HG03521 (cell line): ENCODE data around the gene LSM5.
"Not testable (repeated sequence)": the region's sequence is repeated elsewhere in the genome, so short reads cannot be mapped to it uniquely, and the experiment has no call there.

Experiments used
- ATAC-seq: cut with Tn5 transposase; IDR thresholded peaks from one replicate; pipeline ENCODE4 v1.9.1; 2021; ENCODE audit warnings: mild to moderate bottlenecking, moderate library complexity; ENCODE audit not compliant: unreplicated experiment

Gene LSM5

DNA sequence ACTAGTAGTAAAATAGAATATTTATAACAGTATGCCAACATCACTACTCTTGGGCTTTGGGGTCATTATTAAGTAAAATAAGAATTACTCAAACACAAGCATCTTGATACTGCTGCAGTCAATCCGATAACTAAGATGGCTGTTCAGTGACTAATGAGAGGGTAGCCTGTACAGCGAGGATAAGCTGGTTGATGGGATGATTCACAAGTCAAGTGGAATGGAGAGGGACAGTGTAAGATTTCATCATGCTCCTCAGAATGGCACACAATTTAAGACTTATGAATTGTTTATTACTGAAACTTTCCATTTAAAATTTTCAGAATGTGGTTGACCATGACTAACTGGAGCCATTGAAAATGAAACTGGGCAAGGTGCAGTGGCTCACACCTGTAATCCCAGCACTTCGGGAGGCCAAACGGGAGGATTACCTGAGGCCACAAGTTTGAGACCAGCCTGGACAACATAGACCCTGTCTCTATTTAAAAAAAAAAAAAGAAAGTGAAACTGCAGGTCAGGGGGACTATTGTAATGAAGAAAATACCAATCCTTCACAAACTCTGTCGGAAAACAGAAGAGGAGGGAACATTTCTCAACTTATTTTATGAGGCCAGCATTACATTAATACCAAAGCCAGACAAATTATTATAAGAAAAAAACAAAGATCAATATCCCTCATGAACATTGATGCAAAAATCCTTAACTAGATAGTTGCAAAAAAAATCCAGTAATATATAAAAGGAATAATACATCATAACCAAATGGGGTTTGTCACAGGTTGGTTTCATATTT is 16.3 kb upstream of the LSM5 start:
- ATAC-seq: peak; percentile 51

DNA sequence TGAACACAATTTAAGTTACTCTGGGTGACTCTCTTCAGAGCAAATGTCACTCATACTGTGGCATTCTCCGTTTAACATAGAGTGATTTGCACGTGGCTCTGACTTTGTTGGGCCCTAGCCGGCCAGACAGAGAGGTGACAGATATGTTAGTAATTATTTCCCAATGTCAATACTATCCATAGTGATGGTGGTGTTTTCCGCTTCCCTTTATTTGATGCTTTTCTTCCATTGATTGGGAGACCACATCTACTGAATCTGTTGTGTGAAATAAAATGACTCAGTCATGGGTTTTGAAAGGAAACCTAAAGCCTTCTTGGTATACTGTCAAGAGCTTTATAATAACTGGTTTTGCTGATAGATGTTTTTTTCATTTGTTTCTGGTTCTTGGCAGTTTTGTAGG is 12.5 kb upstream of the LSM5 start:
- ATAC-seq: no peak

DNA sequence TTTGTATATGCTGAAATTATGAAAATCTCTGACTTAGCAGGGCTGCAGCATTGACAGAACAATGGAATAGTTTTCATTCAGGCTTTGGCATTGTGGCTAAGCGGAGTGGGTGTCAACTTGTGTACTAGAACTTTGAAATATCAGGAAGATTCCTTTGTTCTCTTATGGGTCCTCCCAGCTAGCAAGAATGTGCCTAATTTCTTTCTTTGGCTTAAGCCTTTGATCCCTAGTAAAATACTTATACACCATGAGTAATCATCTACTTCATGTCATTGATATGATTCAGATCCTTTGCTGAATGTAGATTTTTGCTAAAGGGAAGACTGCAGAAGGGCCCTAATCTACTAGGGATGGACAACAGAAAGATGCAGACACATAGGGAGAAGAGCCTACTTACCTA is 11.3 kb upstream of the LSM5 start:
- no peak for ATAC-seq

DNA sequence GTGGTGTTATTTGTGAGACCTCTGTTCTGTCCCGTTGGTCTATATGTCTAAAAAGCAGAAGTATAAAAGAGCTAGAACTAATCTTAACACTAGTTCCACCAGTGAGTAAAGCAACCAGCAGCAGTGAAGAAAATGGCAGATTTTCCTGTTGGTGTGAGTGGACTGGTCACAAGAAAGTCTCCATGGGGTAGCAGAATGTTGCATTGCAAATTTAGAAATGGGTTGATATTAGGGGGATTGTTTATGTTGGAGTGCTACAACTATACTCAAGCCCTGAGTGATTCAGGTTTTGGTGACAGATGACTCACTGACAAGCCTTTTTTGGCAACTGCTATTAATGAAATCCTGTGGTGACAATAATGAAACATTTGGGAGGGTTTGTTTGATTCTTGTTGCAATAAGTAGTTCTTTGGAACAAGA is 10.8 kb upstream of the LSM5 start:
- ATAC-seq: peak; percentile 72

DNA sequence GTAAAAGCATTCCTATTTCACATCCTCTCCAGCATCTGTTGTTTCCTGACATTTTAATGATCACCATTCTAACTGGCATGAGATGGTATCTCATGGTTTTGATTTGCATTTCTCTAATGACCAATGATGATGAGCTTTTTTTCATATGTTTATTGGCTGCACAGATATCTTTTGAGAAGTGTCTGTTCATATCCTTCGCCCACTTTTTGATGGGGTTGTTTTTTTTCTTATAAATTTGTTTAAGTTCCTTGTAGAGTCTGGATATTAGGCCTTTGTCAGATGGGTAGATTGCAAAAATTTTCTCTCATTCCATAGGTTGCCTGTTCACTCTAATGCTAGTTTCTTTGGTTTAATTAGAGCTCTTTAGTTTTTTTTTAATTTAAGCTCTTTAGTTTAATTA is 10.0 kb upstream of the LSM5 start:
- ATAC-seq: not testable (repeated sequence)

DNA sequence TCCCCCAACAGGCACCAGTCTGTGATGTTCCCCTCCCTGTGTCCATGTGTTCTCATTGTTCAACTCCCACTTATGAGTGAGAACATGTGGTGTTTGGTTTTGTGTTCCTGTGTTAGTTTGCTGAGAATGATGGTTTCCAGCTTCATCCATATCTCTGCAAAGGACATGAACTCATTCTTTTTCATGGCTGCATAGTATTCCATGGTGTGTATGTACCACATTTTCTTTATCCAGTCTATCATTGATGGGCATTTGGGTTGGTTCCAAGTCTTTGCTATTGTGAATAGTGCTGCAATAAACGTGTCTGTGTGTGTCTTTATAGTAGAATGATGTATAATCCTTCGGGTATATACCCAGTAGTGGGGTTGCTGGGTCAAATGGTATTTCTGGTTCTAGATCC is 9.6 kb upstream of the LSM5 start:
- ATAC-seq: not testable (repeated sequence)

DNA sequence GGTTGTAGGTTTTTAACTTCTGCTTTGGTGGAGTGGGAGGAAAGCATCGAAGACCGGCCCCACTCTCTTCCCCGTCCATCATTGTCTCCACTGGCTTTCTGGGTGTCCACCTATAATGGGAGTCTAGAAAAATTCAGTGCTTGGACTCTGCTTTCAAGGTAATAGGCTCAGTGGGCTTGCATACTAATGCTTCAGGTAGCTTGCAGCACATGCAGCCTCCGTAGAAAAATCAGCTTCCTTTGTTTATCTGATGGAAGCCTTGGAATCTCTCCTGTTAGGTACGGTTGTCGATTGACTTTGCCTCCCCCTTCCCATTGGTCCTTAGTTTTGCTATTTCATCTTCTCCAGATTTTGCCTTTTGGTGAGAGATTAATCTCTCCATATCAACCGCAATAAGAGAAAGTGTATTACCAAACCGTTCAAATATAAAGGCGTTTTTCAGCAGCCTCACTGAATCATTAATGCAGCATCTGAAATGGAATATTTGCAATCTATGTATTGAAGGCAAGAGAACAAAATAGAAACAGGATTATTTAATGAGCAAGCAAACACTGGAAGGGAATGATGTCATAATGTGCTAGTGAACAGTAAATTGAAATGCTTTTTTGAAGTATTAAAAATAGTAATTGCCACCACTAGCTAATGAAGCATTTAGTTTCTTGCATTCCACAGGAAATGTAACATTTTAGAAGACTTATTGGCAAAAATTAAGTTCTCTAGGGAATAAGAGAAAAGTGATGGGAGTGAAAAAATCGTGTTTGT is 6.1 kb upstream of the LSM5 start:
- no peak for ATAC-seq

DNA sequence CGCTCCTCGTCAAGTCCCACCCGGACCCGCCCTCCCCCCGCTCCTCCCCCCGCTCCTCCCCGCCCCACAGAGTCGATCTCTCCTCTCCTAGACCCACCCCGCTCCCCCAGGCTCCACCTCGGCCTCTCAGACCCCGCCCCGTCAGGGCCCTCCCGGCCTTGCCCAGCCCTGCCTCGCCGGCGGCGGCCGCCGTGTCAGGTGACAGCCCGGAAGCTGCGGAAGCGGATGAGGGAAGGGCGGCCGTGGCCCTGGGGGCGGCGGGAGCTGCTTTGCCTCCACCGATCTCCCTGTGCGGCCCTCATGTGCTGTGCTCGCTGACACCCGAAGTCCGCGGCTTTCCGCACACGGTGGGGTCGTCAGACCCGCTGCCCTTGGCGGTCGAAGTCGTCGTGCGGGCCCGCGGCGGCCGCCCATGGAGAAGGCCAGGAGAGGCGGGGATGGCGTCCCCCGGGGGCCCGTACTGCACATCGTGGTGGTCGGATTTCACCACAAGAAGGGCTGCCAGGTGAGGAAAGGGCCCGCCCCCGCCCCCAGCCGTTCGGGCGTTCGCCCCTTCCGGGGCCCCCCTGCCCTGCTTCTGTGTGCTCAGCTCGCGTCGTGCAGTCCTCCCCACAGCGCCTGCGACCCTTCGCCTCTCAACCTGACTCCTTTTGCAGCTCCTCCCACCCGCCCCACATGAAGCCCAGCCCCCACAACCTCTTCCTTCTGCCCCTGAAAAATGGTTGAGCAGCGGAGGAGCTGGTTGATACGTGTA is 5.3 kb upstream of the LSM5 start, which contains the start of gene AVL9:
TSS of gene AVL9 (plus strand) at position 192 of the 754 bp plus-strand sequence. CDS start at position 413, 221 bp downstream.
- ATAC-seq: peak; percentile 98

DNA sequence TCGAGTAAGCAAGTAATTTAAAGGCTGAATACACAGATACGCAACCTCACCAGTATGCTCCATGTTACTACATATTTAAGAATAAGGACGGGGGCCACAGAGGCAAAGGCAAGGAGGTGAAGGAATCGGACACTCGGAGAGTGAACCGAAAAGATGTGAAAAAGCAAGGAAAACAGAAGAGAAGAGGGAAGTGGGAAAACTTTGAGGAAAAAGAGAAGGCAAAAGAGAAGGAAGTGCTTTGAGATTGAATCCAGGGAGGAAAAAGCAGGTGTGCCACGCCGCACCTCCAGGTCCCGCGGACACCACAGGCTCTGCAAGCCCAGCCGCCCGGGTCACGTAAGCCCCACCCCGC is 4.7 kb upstream of the LSM5 start:
- no peak for ATAC-seq

DNA sequence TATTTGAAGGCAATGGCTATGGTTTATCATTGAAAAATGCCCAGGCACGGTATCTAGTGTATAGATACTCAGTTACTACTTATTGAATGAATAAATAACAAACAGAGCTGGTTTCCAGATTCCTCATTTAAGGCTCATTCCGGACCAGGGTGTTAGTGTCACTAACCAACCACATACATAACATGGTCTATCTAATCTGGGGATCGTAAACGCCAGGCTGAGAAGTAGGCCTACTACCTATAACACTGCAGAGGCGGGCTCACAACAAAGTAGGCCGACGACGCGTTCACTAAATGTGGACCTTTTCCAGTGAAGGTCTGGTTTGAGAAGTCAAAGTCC is 423 bp downstream of the LSM5 start:
- peak; percentile 8 for ATAC-seq

DNA sequence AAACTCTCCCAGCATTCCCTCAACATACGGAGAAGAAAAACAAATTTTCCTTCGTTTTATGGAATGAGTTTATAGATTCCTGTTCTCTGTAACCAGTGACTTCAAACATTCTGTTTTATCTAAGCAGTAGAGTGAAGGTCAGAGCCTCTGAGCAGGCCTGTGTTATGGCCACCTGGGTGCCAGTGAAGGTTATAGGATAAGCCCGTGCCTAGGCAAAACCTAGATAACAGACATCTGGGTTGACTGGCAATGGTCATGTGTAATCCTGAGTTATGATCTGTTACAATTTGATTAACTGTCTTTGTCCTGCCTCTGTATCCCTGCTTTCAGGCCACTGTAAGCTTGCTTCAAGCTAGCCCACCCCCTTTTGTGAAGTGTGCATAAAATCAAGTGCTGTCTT is 8.3 kb downstream of the LSM5 start:
- ATAC-seq: no peak

DNA sequence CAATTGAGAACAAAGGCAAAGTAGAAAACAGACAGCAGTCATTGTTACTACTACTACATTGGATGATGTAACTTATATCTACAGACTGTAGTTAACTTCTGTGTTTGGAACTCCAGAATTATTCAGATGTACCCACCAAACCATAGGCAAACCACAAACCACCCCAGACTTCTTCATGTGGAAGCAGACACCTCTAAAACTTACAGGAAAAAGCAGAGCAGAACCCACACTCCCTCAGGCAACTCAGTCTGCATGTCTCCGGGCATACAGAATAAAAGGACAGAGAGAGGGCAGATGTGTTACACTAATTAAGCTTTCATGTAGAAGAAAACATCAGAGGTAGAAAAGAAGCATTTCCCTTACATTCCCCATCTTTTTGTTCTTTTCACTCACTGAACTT is 9.0 kb downstream of the LSM5 start:
- no peak for ATAC-seq

DNA sequence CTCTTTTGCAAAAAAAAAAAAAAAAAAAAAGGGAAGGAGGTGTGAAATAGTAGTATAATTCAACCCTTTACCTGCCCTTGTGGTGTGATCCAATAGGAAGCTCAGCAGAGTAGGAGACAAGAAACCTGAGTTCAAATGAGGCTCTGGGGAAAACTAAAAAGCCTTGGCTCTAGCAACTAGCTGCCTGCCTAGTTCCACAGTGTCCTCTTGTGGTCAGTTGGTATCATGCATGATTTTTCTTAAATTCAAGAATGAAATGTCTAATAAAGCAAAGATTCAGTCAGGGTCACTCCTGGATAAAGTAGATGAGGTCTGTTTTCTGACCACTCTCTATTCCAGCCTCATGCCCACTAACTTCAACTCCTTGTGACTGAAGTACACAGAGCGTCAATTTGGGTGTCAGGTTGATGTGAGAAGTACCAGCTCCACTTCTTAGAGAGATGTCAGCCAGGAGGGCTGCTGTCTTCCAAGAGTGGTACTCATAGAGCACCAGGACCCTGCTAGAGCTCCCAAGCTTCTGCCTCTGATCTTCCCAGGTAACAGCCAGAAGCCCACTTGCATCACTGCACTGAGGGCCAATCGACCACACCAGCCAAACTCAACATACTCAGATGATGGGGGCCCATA is 10.5 kb downstream of the LSM5 start:
- no peak for ATAC-seq

DNA sequence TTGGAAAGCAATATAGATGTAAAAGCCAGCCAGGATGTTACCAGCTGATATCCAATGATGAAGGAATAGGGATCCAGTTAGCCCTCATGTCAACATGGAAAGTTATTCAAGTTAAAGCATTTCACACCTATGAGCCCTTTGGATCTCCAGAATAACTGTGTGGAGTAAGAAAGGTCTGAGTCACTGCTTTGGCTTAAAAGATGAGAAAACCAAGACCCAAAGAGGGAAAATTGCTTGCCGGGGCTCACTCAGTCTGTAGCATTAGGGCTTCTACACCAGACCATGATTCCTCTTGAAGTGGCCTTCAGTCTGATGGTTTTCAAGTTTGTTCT is 12.6 kb downstream of the LSM5 start:
- no peak for ATAC-seq

DNA sequence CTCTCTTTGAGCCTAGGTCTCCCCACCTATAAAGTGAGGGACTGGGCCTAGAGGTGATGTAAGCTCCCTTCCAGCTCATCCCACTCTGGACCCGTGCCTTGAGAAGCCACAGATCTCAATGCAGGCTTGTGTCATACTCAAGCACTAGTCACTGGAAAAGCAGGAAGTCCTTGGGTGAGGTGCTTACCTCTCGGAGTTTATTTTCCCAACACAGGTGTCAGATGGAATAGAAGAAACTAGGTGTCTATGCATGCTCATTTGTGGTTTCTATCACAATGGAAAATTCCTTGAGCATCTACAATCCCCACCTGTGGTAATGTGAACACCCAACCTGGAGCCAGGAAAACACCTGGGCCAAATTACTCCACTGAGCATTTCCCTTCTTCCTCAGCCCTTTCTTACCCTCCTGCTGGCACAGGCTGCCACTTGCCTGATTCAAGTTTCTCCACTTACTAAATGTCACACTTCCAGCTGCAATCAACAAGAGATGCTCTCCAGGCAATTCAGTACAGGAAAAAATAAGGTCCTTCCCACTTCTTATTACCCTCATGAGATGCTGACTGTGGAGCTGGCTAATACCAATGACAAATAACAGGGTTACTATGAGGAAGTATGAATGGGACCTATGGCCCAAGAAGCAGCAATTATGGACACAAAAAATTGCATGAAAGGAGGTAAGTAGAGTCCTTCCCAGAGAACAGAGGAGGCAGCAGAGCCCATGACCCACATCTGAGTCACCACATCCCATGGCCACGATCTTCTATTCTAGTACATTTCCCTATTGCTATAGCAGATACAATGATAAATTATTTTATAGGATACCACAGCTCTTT is 13.1 kb downstream of the LSM5 start:
- no peak for ATAC-seq

DNA sequence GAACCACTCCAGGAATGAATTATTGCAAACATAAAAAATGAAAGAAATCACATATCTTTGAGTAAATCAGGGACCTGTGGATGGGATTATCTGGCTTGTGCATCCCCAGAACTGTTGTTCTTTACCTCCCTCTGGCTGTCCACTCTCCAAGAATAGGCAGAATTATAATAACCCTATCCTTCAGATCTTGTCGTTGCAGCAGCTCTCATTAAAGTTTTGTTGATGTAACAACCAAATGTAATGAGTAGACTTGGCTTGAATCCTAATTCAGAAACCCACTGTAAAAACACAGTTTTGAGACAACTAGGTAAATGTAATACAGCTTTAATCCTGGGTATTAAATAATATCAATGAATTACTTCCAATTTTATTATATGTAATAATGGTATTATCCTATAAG is 16.2 kb downstream of the LSM5 start:
- ATAC-seq: no peak

DNA sequence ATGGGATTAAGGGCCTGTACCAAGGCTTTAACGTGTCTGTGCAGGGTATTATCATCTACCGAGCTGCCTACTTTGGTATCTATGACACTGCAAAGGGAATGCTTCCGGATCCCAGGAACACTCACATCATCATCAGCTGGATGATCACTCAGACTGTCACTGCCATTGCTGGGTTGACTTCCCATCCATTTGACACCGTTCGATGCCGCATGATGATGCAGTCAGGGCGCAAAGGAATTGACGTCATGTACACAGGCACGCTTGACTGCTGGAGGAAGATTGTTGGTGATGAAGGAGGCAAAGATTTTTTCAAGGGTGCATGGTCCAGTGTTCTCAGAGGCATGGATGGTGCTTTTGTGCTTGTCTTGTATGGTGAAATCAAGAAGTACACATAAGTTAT is 18.2 kb downstream of the LSM5 start:
- no peak for ATAC-seq

DNA sequence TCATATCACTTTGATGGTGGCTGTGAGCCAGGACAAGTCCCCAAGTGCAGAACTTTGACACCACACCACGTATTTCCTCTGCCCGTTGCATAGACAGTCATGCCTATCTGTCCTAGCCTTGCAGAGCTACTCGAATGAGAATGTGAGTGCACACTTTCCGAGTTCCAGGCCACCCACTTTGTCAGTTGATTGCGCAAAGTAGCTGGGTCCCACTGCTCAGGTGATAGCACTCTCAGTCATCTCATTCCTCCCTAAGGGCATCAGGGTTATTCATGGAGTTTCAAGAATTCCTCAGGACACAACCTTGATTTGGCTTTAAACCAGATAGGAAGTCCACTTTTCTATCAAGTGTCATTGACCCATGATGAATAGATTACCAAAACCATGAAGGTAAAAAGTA is 19.3 kb downstream of the LSM5 start:
- ATAC-seq: no peak

DNA sequence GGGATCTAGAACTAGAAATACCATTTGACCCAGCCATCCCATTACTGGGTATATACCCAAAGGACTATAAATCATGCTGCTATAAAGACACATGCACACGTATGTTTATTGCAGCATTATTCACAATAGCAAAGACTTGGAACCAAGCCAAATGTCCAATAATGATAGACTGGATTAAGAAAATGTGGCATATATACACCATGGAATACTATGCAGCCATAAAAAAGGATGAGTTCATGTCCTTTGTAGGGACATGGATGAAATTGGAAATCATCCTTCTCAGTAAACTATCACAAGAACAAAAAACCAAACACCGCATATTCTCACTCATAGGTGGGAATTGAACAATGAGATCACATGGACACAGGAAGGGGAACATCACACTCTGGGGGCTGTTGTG is 20.2 kb downstream of the LSM5 start:
- ATAC-seq: not testable (repeated sequence)

DNA sequence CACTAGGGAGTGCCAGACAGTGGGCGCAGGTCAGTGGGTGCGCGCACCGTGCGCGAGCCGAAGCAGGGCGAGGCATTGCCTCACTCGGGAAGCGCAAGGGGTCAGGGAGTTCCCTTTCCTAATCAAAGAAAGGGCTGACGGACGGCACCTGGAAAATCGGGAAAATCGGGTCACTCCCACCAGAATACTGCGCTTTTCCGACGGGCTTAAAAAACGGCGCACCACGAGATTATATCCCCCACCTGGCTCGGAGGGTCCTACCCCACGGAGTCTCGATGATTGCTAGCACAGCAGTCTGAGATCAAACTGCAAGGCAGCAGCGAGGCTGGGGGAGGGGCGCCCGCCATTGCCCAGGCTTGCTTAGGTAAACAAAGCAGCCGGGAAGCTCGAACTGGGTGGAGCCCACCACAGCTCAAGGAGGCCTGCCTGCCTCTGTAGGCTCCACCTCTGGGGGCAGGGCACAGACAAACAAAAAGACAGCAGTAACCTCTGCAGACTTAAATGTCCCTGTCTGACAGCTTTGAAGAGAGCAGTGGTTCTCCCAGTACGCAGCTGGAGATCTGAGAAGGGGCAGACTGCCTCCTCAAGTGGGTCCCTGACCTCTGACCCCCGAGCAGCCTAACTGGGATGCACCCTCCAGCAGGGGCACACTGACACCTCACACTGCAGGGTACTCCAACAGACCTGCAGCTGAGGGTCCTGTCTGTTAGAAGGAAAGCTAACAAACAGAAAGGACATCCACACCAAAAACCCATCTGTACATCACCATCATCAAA is 25.4 kb downstream of the LSM5 start:
- not testable (repeated sequence) for ATAC-seq
